Activated CD8-positive, alpha-beta memory T cell treated with anti-CD3 and anti-CD28 coated beads, Interleukin-2, amount 50 U/mL, for 48 hours (primary cell): Measurements from ENCODE around the gene TTLL8.

Experiments used
- DNase-seq: peaks from one replicate; pipeline ENCODE4 v3.0.0-alpha.2; 2020

The TTLL8 gene

GRCh38 chr22:50039669-50040443, 18.2 kb downstream of the TTLL8 start:
- no peak for DNase-seq

- DNase-seq, result no peak
Measured at GRCh38 chr22:50035976-50036724, 21.9 kb downstream of the TTLL8 start.

DNA sequence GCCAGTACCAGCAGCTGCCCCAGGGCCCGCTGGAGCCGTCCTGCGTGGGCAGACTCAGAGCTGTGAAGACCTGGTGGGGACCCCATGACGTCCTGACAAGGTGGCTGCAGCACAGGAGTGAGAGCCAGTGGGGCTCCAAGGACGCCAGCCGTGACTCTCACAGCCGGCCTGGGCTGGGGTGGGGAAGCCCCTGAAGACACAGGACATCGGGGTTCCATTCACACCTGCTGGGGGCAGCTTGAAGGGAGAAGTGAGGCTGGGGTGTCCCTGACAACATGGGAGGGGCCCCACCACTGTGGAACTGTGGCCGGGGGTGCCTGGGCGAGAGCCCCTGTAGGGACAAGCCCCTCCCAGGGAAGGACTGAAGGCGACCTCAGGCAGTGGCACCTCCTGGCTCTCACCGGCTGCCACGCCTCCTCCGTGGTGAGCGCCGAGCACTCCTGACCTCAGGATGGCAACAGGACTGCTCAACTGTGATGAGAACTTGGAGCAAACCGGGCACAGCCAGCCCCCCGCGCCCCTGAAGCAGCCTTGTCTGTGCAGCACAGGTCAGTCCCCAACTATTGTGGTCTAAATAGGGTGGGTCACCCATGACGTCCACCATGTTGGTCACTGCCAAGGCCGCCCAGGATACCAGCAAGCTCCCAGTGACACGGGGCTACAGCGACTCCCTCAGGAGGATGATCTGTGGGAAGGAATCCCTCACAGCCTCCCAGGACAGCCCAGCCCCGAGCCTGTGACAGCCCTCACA, 22.8 kb downstream of the TTLL8 start:
- DNase-seq, result no peak

DNA sequence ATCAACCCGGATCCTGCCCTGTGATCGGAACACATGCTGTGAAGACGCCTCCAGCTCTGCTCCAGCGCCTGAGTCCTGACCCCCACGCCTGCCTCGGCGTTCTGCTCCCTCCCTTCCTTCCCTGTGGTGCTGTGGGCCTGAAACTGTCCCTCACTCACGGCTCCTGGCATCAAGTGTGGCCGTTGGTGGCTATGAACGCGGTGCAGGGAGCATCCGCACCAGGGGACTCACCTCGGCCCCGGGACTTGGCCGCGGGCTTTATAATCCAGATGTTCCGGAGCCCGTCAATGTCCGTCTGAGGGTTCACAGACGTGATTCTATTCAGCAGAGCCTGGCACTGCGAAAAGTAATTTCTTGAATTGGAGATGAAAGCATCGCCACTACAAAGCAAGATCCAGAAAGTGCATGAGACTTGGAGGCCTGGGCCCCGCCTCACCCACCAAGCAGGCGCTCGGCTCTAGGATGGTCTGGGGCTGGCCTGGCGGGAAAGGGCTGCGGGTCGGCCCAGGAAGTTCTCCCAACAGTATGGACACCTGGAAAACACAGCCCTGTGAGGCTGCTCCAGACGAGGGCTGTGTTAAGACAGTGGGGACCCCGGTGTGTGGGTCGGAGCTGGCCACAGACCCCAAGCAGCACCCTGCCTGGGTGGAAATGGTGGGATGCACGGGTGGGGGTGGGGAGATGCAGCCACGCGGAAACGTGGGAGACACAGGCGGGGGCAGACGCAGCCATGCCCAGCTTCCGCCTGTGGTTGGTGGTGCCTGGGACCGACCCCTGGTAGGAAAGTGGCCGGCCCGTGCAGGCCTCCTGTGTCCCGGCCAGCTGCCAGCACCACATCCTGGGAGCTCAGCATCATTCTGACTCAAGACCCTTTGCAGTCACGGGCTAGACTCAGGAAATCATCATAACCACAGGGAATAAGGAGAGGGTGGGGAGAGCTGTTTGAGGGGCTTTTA, 23.7 kb downstream of the TTLL8 start:
- no peak for DNase-seq

- no peak for DNase-seq
Measured at GRCh38 chr22:50032941-50033601, 25.0 kb downstream of the TTLL8 start.

DNA sequence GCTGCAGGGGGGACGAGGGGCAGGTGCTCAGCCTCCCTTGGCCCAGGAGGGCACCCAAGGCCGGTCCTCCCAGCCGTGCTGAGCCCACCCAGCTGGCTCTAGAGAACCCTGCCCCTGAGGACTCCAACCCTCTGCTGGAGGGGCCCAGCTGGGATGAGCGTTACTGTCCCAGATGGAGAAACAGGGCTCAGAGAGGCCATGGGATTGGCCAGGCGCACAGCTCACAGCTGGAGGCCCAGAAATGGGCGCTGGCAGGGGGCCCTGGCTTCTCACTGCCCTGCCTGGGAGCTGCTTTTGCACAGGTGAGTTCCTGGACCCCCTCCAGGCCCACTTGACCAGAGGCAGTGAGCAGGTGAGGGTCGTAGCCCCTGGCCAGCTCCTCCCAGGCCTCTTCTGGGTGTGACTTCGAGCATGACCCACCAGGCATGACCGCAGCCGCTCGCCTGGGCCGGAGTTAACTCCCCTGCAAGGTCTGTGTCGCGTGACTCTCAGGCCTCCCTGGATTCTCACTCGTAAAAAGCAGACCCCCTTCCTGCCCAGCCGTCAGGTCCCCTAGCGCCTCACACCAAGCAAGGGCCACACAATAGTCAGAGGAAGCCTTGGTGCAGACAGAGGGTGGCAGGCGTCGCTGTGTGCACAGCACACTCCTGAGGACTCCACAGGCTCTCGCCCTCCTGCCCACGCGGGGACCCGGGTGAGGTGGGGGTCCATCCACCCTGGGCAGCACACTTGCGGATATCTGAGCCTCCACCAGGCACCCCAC, 25.8 kb downstream of the TTLL8 start:
- DNase-seq, result no peak

DNA sequence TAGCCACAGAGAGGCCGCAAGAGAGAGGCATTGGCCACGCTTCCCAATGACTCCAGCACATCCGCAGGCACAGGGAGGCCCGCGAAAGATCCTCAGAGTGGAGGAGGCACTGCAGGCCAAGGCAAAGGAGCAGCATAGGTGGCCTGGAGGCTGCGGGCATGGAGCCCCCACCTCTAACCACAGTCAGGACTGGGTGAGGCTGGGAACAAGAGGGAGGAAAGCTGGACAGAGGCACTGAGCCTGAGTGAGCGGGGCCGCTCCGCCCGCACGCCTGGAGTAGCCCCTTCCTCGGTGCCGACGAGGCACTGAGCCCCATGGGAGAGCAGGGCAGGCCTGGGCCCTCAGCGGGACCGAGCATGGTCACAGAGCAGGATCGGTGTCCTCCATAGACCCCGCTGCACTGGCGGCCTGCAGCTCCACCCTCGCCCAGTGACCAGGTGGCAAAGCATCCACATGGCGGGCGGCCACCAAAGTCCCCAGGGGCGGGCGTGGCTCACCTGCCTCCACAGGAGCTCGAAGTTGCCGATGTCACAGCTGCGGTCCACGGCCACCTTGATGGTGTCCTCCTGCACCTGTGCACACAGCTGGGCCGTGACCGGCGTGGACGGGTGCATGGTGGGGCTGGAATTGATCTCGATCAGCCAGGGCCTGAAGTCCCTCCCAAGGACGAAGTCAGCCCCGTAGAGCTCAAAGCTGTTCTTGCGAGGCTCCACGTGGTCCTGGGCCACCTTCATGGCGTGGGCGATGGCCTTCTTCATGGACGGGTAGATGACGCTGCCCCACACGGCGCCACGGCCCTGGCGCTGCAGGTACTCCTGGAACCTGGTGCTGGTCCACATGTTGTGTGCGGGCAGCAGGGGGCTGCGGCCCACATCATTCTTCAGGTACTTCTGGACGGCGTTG, 26.7 kb downstream of the TTLL8 start:
- no peak for DNase-seq

- peak; percentile 91 for DNase-seq
Measured at GRCh38 chr22:50030297-50031188, 27.6 kb downstream of the TTLL8 start.

GRCh38 chr22:50027639-50028537, 30.2 kb downstream of the TTLL8 start:
- DNase-seq, result no peak

GRCh38 chr22:50025993-50026392, 32.1 kb downstream of the TTLL8 start:
- DNase-seq, result no peak

GRCh38 chr22:50022171-50022819, 35.8 kb downstream of the TTLL8 start:
- no peak for DNase-seq

GRCh38 chr22:50020606-50021005, 37.5 kb downstream of the TTLL8 start:
- no peak for DNase-seq

DNA sequence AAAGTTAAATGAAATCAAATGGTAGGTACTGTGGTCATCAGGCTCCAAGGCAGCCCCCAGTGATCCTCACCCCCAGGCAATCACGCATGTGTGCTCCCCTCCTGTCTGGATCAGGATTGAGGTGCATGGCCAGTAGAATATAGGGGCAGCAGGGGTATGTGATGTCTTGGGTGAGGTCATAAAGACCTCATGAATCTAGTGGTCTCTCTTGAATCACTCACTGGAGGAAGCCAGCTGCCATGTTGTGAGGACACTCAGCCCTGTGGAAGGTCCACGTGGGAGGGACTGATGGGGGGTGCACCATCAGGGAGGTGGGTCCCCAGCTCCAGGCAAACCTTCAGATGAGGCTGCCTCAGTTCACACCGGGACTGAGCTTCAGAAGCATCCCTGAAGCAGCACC, 38.8 kb downstream of the TTLL8 start:
- DNase-seq, result no peak

DNA sequence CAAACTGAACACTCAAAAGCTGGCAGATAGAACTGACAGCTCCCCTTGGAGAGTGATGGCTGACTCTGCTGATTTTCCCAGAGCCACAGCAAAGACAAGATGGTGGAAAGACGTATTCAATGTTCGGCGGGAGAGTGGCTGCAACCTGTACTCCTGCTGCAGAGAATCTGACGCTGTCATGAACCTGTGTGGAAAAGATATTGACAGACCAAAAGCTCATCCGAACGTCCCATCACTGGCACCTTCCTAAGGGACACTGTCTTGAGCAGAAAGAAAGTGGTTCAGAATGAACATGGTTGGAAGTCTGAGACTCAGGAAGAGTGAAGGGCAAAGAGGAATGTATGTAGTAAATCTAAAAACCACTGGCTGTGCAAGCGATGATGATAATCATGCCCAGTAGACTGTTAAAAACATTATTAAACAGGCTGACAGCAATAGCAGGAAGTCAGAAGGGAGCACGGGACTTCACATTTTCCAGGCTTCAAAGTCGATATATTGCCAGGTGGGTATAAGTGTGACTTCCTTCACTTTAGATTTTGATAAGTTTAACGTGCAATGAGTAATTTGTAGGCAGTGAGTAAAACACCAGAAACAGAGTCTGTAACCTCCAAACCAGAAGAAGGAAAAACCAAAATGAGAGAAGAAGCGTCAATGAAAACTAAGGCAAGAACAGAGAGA, 39.4 kb downstream of the TTLL8 start:
- no peak for DNase-seq

DNA sequence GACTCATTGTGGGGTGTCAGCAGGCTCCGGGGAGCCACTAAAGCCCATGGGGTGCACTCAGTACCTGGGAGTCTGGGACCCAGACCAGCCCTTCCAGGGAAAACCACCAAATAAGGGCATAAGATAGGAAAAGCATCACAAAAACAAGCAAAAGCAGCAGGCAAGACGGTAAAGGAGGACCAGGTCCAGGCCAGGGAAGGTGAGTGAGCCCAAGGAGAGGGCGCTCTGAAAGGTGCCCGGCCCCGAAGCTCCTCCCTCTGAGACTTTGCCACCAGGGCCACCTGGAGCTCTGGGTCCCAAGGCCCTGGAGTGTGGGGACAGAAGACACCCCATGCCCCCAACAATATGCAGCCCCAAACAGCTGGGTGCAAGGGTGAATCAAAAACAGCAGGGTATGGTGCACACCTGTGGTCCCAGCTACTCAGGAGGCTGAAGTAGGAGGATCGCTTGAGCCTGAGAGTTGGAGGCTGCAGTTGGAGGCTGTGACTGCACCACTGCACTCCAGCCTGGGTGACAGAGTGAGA, 40.3 kb downstream of the TTLL8 start:
- DNase-seq, result peak; percentile 53

DNA sequence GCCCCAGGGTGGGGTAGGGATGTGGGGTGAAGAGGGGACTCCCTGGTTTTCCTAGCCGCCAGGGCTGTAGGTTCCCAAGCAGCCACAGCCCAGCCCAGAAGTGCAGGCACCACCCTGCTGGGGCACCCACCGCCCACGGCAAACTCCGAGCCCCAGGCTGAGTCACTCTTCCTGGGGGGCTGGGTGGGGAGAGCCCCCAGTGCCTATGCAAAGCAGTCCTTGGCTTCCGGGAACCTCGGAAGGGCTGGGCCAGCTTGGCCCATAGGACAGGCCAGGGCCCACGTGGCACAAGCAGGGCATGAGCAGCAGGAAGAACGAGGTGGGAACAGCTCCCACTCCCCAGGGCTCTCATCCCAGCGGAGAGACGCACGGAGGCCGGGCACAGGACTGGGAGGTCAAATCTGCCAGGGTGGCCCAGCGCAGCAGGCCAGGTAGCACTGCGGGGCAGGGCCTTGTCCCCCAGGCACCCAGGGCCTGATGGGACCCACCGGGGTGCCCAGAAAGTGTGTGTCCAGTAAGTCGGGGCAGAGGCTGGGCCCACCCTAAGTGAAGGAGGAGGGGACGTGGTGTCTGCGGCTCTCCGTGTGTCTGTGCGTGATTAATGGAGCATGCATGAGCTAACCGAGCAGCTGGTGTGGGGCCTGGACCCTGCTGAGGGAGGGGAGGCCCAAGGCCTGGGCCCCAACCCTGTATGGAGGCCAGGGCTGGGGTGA, 41.0 kb downstream of the TTLL8 start:
- DNase-seq, result peak; percentile 87
